Parathyroid adenoma (tissue), 2 donors: Measurements from ENCODE around the gene DDAH1.

Experiments
- H2AFZ ChIP-seq: fragments of 300-600 bp; sonication (generic); one replicate; pipeline ENCODE4 v1.7.0; 2017; ENCODE audit warnings: antibody characterized with exemption, mild to moderate bottlenecking
- H3K27ac ChIP-seq: fragments of 300-600 bp; sonication (generic); one replicate; pipeline ENCODE4 v1.7.0; 2017
- H3K27me3 ChIP-seq: fragments of 300-600 bp; sonication (generic); one replicate; pipeline ENCODE4 v1.7.0; 2017; ENCODE audit warnings: low read length; ENCODE audit not compliant: control insufficient read depth, insufficient read depth
- H3K36me3 ChIP-seq: fragments of 300-600 bp; sonication (generic); one replicate; pipeline ENCODE4 v1.7.0; 2017; ENCODE audit warnings: low read length; ENCODE audit not compliant: control insufficient read depth, insufficient read depth
- H3K4me1 ChIP-seq: fragments of 300-600 bp; sonication (generic); one replicate; pipeline ENCODE4 v1.7.0; 2017; ENCODE audit warnings: control low read depth
- H3K4me2 ChIP-seq: fragments of 300-600 bp; sonication (generic); one replicate; pipeline ENCODE4 v1.7.0; 2017; ENCODE audit warnings: low read length
- H3K4me3 ChIP-seq: fragments of 300-600 bp; sonication (generic); one replicate; pipeline ENCODE4 v1.7.0; 2017; ENCODE audit warnings: low read depth, low read length
- H3K79me2 ChIP-seq: fragments of 300-600 bp; sonication (generic); one replicate; pipeline ENCODE4 v1.7.0; 2017; ENCODE audit warnings: control low read depth
- H3K9ac ChIP-seq: fragments of 300-600 bp; sonication (generic); one replicate; pipeline ENCODE4 v1.7.0; 2017; ENCODE audit warnings: mild to moderate bottlenecking
- H3K9me3 ChIP-seq: fragments of 300-600 bp; sonication (generic); one replicate; pipeline ENCODE4 v1.7.0; 2017; ENCODE audit warnings: low read length; ENCODE audit not compliant: control insufficient read depth
- TF ChIP-seq, protein P1 (sequence below): fragments of 300-600 bp; sonication (generic); IDR thresholded peaks from one replicate; pipeline ENCODE4 v1.7.0; 2017; ENCODE audit warnings: antibody characterized with exemption, mild to moderate bottlenecking
- donor health status: primary hyperparathyroidism.

DDAH1 gene

DNA sequence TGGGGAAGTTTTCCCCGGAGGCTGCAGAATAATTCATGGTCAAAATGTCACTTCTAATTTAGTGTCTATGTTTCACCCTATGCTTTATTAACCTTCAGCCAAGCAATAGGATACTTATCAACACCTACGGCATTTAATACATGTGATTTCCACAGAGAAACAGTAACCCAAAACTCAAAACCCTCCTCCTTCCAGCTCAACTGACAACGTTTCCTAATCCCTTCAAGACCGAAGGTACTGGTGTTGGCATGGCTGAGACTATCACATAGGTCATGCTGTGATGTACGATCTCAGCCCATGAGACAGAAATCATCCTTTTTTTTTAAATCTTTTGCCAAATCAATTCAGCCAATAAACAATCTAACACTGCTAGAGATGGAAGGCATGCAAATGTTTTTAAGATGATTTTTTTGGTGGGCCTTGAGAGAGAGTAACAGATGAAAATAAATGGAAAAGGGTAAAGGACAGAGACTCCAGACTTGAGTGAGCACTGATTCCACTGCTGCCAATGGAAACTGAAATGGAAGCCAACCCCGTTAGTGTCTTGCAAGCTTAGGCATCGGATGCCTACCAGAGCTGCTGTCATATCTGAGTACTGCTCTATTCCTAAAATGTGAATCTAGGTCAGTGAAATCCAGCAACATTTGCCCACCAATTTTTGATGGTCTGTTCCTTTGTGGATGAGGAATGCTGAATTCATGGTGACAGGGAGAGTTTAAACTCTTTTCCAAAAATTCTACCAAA is 125.1 kb downstream of the DDAH1 start:
- Histone ChIP-seq H3K4me1 (no peaks in the 10 kb centered on the region), H3K9me3 (no peaks in the 10 kb centered on the region), H3K4me3 (no peak overlapping the region), H3K27me3 (no peaks in the 10 kb centered on the region), H3K27ac (no peak overlapping the region), H3K79me2 (no peaks in the 10 kb centered on the region), H3K9ac (no peak overlapping the region), H3K36me3 (no peaks in the 10 kb centered on the region), H2AFZ (no peak overlapping the region), H3K4me2 (no peak overlapping the region)
- TF ChIP-seq, protein P1, sequence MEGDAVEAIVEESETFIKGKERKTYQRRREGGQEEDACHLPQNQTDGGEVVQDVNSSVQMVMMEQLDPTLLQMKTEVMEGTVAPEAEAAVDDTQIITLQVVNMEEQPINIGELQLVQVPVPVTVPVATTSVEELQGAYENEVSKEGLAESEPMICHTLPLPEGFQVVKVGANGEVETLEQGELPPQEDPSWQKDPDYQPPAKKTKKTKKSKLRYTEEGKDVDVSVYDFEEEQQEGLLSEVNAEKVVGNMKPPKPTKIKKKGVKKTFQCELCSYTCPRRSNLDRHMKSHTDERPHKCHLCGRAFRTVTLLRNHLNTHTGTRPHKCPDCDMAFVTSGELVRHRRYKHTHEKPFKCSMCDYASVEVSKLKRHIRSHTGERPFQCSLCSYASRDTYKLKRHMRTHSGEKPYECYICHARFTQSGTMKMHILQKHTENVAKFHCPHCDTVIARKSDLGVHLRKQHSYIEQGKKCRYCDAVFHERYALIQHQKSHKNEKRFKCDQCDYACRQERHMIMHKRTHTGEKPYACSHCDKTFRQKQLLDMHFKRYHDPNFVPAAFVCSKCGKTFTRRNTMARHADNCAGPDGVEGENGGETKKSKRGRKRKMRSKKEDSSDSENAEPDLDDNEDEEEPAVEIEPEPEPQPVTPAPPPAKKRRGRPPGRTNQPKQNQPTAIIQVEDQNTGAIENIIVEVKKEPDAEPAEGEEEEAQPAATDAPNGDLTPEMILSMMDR: no peak

DNA sequence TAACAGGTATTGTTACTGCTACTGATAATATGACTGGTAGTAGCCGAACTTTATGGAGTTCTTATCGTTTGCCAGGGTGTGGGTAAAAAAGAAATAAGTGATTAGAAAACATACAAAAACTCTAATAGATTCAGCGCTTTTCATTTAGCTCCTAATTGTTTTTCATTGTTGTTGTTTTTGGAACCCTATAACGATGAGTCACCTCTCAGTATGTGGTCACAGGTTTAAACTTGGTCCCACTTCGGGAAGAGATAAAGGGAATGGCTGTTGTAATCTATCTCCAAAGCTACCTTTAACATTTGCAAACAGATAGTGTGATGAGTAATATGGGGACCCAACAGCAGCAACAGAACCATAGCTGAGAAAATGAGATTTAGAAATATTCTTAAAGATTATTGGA is 125.9 kb downstream of the DDAH1 start:
- no peaks in the 10 kb centered on the region for H3K79me2 ChIP-seq
- H3K4me3 ChIP-seq: no peak overlapping the region
- TF ChIP-seq, protein P1: no peak
- no peaks in the 10 kb centered on the region for H3K36me3 ChIP-seq
- no peak overlapping the region for H2AFZ ChIP-seq
- no peaks in the 10 kb centered on the region for H3K27me3 ChIP-seq
- no peak overlapping the region for H3K9ac ChIP-seq
- no peak overlapping the region for H3K27ac ChIP-seq
- H3K4me1 ChIP-seq: no peaks in the 10 kb centered on the region
- no peaks in the 10 kb centered on the region for H3K9me3 ChIP-seq
- H3K4me2 ChIP-seq: no peak overlapping the region

DNA sequence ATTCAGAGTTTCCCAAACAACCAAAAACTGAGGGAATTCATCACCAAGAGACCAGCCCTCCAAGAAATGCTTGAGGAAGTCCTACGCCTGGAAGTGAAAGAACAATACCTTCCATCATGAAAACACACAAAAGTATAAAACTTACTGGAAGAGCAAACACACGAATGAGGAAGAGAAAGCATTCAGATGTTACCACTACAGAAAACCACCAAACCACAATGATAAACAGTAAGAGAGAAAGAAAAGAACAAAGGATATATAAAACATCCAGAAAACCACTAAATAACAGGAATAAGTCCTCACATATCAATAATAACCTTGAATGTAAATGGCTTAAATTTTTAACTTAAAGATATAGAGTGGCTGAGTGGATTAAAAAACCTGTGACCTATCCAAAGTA is 130.0 kb downstream of the DDAH1 start:
- Histone ChIP-seq H3K27ac (no peak overlapping the region), H3K27me3 (no peaks in the 10 kb centered on the region), H3K36me3 (no peaks in the 10 kb centered on the region), H3K4me2 (no peak overlapping the region), H3K9me3 (no peaks in the 10 kb centered on the region), H3K79me2 (no peaks in the 10 kb centered on the region), H2AFZ (no peak overlapping the region), H3K4me3 (no peak overlapping the region), H3K9ac (no peak overlapping the region), H3K4me1 (no peaks in the 10 kb centered on the region)
- TF ChIP-seq, protein P1: no peak

DNA sequence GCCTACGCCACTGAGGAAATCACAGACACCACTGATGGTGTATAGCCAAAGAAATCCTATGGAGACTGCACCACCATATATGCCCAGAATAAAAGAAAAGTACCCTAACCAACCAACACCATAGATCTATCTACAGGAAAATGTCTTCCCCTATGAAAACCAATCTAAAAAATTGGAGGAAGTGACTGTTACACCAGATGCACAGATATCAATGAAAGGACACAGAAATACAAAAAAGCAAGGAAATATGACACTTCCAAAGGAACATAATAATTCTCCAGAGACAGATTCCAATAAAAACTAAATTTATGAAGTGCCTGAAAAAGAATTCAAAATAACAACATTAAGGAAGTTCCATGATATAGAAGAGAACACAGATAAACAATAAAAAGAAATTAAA is 131.8 kb downstream of the DDAH1 start:
- Histone ChIP-seq H3K27ac (no peak overlapping the region), H3K4me1 (no peaks in the 10 kb centered on the region), H3K79me2 (no peaks in the 10 kb centered on the region), H3K9me3 (no peaks in the 10 kb centered on the region), H3K4me3 (no peak overlapping the region), H3K4me2 (no peak overlapping the region), H3K9ac (no peak overlapping the region), H3K27me3 (no peaks in the 10 kb centered on the region), H2AFZ (no peak overlapping the region), H3K36me3 (no peaks in the 10 kb centered on the region)
- TF ChIP-seq, protein P1: no peak

DNA sequence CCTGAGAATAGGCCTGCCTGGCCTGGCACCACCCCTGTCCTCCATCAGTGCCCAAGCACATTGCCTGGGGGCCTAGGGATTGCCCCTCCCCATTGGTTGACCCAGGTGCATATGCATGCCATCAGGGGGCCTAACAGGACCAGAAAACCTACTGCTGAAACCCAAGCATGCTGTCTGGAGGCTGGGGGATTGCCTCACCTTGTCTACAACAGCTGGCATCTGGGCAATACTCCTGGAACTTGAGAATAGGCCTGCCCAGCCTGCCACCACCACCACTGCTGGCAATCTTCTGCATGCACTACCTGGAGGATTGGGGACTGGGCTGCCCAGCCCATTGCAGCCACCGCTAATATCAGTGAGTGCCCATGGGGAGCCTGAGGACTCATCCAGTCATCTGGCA is 132.4 kb downstream of the DDAH1 start:
- Histone ChIP-seq H3K9me3 (no peaks in the 10 kb centered on the region), H3K4me1 (no peaks in the 10 kb centered on the region), H3K36me3 (no peaks in the 10 kb centered on the region), H3K27me3 (no peaks in the 10 kb centered on the region), H3K27ac (no peak overlapping the region), H3K4me3 (no peak overlapping the region), H3K9ac (no peak overlapping the region), H3K79me2 (no peaks in the 10 kb centered on the region), H2AFZ (no peak overlapping the region), H3K4me2 (no peak overlapping the region)
- TF ChIP-seq, protein P1: no peak
